GM10847 (cell line): ENCODE data around the gene TNRC6A.
A peak's percentile ranks its signal among the peaks of the same experiment; 100 is the strongest.

Source experiments
- POLR2A ChIP-seq: IDR thresholded peaks from 2 replicates; pipeline ENCODE4 v1.6.1; 2011; ENCODE audit not compliant: insufficient read length; ENCODE audit errors: extremely low read depth

TNRC6A gene

DNA sequence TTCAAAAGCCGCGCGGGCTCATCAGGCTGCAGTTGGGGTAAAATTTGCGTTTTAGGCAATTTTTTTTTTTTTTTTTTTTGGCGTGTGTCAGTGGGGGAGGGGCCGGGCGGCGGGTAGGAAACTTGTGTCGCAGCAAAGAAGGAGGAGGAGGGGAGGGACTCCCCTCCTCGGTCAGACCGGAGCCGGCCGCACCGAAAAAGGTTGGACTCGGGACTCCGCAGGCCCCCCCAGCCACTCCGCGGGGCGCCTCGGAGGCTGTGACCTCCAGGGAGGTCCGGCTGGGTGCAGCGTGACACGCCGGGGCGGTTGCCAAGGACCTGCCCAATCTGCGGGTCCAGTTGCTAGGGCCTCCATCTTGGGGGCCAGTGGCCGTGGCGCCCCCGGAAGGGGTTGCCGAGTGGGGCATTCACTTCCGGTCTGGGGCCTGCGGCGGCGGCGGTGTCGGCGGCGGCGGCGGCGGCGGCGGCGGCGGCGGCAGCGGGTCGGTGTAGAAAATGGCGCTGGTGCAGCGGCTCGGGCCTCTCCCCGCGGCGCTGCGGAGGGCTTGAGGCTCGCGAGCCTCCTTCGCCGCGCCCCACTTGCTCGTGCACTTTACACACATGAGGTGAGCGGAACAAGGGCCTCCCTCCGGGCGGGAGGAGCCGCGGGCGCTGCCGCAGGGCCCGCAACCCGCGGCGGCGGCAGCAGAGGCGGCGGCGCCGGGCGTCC, at the start of gene TNRC6A:
TNRC6A (plus strand) TSS at position 409 of the 708 bp plus-strand sequence; CDS start at position 600, 191 bp downstream.
- peak; percentile 70 for TF ChIP-seq POLR2A

- TF ChIP-seq POLR2A, result no peak
Observed at GRCh38 chr16:24681793-24682192, 47.7 kb upstream of the TNRC6A start.

DNA sequence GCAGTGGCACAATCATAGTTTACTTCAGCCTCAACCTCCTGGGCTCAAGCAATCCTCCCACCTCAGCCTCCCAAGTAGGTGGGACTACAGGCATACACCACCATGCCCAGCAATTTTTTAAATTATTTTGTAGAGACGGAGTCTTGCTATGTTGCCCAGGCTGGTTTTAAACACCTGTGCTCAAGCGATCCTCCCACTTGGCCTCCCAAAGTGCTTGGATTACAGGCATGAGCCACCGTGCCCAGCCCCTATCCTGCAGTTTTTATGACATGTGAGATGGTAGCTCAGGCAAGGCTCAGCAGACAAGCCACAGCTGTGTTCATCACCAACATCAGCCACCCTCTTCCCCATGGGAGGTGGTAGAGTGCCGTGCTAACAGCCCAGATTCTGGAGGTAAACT, 46.2 kb upstream of the TNRC6A start:
- TF ChIP-seq POLR2A, result no peak

DNA sequence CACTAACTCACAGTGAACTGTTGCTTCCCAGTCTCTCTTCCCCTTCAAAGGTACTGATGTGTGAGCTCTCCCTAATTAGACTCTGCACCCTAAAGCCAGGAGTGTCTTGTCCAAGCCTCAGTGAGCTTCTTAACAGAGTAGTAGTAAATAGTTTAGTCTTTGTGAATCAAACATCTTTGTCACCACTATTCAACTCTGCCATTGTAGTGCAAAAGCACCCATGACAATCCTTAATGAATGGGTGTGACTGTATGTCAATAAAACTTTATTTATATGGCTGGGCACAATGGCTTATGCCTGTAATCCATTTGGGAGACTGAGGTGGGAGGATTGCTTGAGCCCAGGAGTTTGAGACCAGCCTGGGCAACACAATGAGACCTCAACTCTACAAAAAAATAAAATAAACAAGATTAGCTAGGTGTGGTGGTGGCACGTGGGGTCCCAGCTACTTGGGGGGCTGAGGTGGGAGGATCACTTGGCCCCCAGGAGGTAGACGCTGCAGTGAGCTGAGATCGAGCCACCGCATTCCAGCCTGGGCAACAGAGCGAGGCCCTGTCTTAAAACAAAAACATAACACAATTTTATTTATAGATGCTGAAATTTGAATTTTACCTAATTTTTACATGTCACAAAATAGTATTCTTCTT, 45.5 kb upstream of the TNRC6A start:
- TF ChIP-seq POLR2A, result no peak

DNA sequence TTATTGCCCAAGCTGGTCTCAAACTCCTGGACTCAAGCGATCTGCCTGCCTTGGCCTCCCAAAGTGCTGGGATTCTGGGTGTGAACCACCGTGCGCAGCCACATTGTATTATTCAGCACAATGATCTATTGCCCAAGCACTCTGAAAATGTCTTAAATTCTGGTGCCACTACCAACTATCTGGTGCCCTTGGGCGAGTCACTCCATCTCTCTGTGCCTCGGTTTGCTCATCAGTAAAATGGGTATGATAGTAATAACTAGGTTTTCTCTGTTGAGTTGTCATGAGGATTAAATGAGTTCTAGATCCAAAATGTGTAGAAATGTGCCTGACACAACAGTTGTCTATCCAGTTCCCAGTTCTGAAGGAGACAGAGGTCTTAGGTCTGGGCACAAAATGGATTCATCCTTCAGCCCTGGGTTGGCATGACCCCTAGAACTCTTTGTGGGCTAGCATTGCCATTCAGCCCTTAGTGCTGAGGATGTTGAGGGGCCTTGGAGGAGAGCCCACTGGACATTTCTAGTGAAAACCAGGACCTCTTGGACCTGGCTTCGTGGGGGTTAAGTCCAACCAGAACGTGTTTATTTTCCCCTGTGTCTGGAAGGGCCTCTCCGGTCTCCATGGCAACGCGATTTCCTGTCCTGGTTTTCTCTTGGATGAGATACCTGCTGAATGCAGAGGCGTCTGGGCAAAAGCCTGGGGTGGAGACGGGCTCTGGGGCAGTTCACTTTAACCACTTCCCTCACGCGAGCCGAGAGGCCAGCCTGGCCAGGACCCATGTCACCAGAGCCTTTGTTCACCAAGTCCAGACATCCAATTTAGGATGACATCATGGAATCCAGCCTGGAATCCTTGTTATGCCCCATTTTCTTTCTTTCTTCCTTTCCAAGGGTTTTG, 43.7 kb upstream of the TNRC6A start:
- TF ChIP-seq POLR2A, result no peak

DNA sequence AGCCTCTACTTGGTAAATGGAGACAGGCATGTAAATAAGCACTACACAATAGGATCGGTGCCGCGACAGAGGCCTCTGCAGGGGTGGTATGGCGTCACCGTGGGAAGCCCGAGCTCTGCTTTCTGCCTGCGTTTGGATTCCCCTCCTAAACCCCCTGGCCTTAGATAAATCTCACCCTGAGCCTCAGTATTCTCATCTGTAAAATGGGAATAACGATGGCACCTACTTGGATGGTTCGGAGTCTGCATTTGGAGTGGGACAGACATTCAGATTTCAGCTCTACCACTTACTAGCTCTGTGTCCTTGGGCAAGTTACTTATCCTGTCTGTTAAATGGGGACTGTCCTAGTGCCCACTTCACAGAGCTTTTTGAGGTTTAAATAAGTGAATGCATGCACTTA, 42.8 kb upstream of the TNRC6A start:
- TF ChIP-seq POLR2A, result no peak

GRCh38 chr16:24688359-24688758, 41.1 kb upstream of the TNRC6A start:
- no peak for TF ChIP-seq POLR2A

- TF ChIP-seq POLR2A, result no peak
Observed at GRCh38 chr16:24689128-24689527, 40.3 kb upstream of the TNRC6A start.

DNA sequence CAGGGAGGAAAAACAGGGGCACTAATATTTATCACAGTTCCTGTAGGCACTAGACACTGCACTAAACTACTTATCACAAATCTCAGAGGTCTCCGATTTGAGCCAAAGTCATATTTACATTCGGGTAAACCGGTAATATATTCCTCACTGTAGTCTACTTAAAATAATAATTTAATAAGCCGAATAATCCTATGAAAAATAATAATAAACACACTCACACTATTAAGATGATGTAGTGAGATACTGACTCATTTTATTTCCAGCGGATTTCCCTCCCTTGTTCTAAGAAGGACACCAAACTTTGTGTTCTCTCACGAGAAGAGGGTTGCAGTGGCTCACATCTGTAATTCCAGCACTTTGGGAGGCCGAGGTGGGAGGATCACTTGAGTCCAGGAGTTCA, 36.6 kb upstream of the TNRC6A start:
- no peak for TF ChIP-seq POLR2A

DNA sequence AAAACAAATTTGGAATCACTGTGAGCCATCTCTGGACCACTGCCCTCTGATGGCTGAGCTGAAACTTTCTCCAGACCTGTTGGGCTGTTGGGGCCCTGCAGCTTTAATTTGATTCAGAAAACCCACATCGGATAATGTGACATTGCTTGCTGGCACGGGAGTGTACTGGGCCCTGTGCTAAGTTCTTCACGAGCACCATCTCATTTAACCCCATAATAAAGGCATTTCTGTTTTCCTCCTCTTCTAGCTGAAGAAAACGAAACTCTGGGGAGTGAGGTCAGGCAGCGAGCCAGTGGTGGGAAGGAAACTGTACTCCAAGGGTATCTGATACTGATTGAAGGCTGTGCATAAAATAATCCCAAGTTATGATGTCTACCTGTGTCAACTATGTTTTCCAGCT, 34.5 kb upstream of the TNRC6A start:
- no peak for TF ChIP-seq POLR2A

GRCh38 chr16:24696699-24697098, 32.8 kb upstream of the TNRC6A start:
- TF ChIP-seq POLR2A, result no peak

DNA sequence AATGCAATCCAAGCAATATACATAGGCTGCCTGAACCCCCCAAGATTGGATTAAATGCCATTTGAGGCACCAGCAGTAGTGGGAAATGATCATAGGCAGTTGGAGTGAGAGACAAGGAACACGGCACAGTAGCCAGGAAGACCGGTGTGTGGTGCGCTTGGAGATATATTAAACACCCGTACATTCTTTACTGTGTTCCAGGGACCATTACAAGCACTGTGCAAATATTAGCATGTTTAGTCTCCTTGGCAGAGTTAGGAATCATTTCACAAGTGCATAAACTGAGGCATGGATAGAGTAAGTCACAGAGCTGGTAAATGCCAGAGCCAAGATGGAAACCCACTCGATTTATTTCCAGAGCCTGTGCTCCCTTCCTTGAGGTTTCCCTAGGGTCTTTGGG, 31.1 kb upstream of the TNRC6A start:
- TF ChIP-seq POLR2A, result no peak

GRCh38 chr16:24699151-24699723, 30.2 kb upstream of the TNRC6A start:
- TF ChIP-seq POLR2A, result no peak

- TF ChIP-seq POLR2A, result no peak
Observed at GRCh38 chr16:24700549-24701392, 28.7 kb upstream of the TNRC6A start.
